Measurements from ENCODE around the gene GH1.
"Not testable (repeated sequence)": the region's sequence is repeated elsewhere in the genome, so short reads cannot be mapped to it uniquely, and the experiment has no call there.

GH1 gene

DNA sequence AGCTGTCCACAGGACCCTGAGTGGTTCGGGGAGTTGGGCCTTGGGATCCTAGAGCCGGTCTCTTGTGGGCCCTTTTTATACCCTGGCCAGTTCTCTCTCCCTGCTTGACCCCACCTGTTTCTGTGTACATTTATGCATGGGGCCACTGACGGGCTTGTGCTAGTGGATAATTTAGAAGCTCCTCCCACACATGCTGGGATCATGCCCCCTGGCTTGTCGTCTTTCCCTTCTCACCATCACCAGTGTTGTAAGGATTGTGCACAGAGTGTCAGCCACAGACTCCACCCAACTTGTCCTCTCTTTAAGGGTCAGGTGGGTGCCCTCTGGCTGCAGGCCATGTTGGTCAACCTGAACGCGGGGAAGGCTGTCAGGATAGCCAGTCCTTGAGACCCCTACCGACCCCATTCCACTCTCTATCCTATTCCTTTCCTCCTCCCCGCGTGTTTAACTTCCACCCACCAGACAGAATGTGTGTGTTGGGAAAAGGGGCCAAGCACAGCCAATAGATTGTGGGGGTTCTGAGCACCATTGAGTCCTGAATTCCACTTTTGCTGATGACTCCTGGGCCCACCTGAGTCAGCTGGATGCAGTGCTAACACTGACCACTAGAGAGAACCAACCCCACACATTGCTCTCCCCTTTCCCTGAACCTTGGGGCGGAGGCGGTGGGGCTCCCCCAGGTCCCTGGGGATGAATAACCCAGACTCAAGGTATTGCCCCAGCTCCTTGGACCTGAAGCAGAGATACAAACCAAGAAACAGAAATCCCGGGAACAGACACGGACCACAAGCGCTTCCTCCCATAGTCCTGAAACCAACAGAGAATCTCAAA, 21.9 kb downstream of the GH1 start, which contains the start of gene CSH1:
Gene CSH1, minus strand, starts transcription at position 51 of the 831 bp plus-strand sequence. CDS start 63 bp downstream, outside the sequence.
- not testable (repeated sequence) for DNase-seq (ENCODE audit: low read depth)

DNA sequence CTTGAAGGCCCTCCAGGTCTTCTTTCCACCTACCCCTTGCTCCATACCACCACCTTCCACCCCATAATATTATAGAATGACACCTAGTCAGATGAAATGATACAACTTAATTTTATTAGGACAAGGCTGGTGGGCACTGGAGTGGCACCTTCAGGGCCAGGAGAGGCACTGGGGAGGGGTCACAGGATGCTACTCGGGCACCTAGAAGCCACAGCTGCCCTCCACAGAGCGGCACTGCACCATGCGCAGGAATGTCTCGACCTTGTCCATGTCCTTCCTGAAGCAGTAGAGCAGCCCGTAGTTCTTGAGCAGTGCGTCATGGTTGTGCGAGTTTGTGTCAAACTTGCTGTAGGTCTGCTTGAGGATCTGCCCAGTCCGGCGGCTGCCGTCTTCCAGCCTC, 23.8 kb downstream of the GH1 start:
- not testable (repeated sequence) for DNase-seq (ENCODE audit: low read depth)

DNA sequence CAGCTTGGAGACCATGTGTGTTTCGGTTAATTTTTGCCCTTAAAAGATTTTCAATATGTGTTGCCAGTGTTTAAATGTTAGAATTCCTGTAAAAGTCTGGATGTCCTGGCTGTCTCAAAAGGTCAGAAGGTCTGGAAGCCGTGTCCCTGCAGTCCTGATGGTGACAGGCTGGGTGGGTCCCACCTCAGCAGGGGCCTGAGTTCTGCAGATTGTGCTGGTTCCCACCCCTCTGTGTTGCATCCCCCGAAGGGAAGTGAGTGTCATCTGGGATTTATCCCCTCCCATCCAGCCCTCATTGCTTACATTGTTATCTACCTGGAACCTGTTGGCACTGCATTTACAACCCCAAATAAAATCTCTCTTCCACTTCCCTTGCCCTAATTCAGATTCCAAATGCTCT, 24.6 kb downstream of the GH1 start:
- DNase-seq (ENCODE audit: low read depth): not testable (repeated sequence)

DNA sequence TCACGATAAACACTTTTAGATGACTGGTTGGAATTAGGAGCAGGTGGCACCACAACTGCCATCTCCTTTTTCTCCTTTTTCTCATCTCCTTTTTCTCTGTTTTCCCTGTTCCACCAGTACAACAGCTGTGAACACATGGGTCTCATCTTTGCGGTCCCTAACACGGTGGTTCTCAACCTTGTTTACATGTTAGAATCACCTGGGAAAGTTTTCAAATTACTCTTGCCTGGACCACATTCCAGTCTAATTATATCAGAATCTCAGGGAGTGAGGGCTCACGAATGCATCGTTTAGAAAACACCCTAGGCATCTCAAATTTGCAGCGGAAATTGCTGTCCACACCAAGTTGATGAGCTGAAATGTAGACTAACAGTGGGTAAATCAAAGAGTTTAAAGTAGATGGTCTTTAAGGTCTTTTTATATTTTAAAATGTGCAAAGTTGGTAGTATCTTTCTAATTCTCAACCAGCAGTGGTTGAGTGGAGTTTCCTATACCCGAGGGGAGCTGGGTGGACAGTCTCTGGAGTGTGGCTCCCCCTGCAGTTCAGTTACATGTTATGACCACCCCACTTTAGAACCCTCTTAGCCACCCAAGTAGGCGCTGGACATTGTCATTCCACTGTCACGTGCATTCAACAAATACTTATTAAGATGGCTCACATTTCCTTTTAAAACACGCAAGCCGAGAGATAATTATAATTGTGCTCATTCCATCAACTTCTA, 26.2 kb downstream of the GH1 start:
- DNase-seq (ENCODE audit: low read depth): not testable (repeated sequence)

DNA sequence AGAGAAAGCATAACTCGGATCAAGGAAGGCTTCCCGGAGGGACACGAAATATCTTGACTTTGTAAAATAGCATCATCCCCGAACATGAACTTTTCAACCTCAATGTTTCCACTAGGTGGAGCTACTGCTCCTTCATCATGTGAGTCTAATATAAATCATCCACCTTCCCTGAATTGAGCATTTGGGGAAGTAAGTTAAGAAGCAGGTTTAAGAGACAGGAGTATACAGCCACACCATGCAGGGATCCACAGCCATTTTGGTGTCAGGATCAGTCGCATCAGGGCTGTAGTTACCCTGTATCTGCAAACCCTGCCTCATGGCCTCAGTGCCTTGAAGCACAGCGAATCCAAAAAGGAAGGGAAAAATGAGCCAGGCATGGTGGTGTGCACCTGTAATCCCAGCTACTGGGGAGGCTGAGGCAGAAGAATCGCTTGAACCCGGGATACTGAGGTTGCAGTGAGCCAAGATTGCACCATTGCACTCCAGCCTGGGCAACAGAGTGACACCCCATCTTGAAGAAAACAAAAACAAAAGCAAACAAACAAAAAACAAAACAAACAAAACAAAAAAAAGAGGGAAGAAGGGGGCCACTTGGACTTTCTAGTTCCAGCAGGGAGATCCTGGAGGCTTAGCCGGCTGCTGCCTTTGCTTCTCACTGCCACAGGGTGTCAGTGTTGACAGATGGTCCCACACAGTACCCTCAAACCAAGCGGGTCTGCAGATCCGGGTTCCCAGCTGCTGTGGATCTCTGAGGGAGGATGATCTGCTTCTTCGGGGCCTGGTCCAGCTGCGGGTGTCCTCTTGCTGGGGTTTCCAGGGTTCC, 29.4 kb downstream of the GH1 start:
- not testable (repeated sequence) for DNase-seq (ENCODE audit: low read depth)

DNA sequence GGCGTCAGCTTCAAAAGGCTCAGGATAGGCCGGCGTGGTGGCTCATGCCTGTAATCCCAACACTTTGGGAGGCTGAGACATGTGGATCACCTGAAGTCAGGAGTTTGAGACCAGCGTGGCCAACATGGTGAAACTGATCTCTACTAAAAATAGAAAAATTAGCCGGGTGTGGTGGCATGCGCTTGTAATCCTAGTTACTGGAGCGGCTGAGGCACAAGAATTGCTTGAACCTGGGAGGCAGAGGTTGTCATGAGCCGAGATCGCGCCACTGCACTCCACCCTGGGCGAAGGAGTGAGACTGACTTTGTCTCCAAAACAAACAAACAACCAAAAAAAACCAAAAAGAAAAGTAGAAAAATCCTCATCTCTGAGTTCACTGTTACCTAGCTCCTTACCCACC, 33.5 kb downstream of the GH1 start:
- DNase-seq (ENCODE audit: low read depth): not testable (repeated sequence)

DNA sequence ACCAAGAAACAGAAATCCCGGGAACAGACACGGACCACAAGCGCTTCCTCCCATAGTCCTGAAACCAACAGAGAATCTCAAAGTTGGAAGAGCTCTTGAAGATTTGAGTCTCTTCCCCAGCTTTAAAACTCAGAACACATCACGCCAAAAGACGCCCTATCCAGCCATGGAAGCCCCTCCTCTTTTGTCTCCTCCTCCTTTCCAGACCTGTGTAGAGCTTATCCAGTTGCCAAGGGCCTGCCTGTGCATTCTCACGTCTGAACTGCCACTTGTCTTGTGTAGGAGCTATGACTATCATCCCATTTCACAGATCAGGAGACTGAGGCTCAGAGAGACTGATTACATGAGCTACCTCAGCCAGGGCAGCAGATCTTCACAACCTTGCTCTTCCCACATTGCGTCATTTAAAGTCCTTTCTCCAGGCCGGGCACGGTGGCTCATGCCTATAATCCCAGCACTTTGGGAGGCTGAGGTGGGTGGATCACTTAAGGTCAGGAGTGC, 36.0 kb downstream of the GH1 start:
- DNase-seq (ENCODE audit: low read depth): not testable (repeated sequence)

DNA sequence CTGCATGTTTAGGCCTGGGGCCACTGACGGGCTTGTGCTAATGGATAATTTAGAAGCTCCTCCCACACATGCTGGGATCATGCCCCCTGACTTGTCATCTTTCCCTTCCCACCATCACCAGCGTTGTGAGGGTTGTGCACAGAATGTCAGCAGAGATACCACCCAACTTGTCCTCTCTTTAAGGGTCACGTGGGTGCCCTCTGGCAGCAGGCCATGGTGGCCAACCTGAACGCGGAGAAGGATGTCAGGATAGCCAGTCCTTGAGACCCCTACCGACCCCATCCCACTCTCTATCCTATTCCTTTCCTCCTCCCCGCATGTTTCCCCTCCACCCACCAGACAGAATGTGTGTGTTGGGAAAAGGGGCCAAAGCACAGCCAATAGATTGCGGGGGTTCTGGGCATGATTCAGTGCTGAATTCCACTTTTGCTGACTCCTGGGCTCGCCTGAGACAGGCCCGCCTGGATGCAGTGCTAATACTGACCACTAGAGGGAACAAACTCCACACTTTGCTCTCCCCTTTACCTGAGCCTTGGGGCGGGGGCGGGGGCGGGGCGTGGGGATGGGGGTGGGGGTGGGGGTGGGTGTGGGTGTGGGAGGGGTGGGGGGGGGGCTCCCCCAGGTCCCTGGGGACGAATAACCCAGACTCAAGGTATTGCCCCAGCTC, 36.6 kb downstream of the GH1 start, which contains the start of gene GH2:
Gene GH2, minus strand, starts transcription at position 10 of the 667 bp plus-strand sequence. CDS start 143 bp downstream, outside the sequence.
- DNase-seq (ENCODE audit: low read depth): peak; percentile 29

DNA sequence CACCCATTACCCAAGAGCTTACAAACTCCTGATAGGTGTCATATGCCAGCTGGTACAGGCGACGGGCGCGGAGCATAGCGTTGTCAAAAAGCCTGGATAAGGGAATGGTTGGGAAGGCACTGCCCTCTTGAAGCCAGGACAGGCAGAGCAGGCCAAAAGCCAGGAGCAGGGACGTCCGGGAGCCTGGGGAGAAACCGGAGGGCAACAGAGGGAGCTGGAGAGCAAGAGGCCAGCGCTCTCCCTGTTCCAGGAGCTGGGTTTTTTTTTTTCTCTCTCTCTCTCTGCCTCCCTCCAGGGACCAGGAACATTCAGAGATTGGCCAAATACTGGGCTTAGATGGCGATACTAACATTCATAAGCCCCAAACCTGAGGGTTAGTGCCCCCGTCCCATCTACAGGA, 37.3 kb downstream of the GH1 start:
- not testable (repeated sequence) for DNase-seq (ENCODE audit: low read depth)

DNA sequence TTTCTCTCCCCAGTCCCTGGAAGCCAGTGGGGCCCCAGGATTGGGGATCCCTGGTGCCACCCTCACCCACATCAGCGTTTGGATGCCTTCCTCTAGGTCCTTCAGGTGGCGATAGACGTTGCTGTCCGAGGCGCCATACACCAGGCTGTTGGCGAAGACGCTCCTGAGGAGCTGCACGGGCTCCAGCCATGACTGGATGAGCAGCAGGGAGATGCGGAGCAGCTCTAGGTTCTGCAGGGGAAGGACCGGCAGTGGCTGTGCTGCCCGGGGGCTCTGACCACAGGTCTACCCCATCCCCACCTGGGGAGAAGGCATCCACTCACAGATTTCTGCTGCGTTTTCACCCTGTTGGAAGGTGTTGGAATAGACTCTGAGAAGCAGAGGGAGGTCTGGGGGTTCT, 37.9 kb downstream of the GH1 start:
- DNase-seq (ENCODE audit: low read depth): no peak

DNA sequence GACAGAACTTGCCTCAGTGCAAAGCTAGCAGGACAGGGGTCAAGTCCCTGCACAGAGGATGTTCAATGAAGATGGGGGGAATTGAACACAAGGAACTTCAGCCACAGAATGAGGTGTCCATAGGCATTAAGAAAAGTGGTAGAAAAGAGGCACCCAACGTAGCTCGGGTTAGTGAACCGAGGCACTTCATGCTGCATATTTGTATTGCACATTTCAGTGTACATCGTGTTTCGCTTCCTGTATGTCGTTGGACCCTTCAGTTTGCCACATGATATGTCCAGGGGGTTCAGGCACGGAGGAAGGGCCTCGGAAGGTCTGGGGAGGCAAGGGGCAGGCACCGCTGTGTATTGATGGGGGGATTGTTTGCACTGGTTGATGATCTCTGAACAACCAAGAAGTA, 40.2 kb downstream of the GH1 start:
- not testable (repeated sequence) for DNase-seq (ENCODE audit: low read depth)

DNA sequence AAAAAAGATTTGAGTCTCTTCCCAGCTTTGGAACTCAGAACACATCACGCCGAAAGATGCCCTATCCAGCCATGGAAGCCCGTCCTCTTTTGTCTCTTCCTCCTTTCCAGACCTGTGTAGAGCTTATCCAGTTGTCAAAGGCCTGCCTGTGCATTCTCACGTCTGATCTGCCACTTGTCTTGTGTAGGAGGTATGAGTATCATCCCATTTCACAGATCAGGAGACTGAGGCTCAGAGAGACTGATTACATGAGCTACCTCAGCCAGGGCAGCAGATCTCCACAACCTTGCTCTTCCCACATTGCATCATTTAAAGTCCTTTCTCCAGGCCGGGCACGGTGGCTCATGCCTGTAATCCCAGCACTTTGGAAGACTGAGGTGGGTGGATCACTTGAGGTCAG, 43.9 kb downstream of the GH1 start:
- DNase-seq (ENCODE audit: low read depth): not testable (repeated sequence)

DNA sequence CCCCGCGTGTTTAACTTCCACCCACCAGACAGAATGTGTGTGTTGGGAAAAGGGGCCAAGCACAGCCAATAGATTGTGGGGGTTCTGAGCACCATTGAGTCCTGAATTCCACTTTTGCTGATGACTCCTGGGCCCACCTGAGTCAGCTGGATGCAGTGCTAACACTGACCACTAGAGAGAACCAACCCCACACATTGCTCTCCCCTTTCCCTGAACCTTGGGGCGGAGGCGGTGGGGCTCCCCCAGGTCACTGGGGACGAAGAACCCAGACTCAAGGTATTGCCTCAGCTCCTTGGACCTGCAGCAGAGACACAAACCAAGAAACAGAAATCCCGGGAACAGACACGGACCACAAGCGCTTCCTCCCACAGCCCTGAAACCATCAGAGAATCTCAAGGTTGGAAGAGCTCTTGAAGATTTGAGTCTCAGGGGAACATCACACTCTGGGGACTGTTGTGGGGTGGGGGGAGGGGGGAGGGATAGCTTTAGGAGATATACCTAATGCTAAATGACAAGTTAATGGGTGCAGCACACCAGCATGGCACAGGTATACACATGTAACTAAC, 44.5 kb downstream of the GH1 start:
- not testable (repeated sequence) for DNase-seq (ENCODE audit: low read depth)

DNA sequence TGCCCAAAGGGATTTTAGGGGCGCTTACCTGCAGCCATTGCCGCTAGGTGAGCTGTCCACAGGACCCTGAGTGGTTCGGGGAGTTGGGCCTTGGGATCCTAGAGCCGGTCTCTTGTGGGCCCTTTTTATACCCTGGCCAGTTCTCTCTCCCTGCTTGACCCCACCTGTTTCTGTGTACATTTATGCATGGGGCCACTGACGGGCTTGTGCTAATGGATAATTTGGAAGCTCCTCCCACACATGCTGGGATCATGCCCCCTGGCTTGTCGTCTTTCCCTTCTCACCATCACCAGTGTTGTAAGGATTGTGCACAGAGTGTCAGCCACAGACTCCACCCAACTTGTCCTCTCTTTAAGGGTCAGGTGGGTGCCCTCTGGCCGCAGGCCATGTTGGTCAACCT, 45.1 kb downstream of the GH1 start, which contains the start of gene CSH2:
Gene CSH2, minus strand, starts transcription at position 101 of the 400 bp plus-strand sequence. Its CDS starts 63 bp downstream, at position 38.
- DNase-seq (ENCODE audit: low read depth): not testable (repeated sequence)

DNA sequence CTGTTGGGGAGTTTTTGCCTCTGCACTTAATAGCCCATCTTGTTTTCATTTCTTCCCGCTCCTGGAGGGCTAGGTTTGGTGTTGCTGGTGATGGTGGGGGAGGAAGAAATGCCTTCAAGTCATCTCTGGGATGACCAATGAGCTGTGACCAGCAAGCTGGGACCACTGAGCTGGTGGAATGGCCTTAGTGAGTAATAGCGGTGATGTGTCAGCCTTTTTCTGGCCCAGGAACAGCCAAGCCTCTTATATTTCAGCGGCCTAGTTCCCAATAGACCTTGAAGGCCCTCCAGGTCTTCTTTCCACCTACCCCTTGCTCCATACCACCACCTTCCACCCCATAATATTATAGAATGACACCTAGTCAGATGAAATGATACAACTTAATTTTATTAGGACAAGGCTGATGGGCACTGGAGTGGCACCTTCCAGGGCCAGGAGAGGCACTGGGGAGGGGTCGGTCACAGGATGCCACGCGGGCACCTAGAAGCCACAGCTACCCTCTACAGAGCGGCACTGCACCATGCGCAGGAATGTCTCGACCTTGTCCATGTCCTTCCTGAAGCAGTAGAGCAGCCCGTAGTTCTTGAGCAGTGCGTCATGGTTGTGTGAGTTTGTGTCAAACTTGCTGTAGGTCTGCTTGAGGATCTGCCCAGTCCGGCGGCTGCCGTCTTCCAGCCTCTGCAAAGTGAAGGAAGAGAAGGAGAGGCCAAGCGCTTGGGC, 46.8 kb downstream of the GH1 start:
- not testable (repeated sequence) for DNase-seq (ENCODE audit: low read depth)

DNA sequence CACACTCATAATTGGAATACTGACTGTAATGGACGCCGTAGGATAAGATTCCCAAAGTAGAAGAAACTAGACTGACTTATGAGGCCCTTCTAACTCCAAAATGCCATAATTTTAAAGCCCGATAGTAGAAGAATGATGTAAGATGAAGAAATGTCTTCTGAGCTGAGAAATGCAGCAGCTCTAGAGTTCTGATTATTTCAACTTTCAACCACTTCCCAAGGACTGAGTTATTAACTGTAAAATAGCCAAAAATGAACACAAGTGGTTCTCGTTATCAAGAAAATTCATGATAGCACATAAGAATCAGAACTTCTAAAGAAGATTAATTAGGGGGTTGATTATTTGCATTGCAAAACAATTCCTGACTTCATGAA, 48.4 kb downstream of the GH1 start:
- not testable (repeated sequence) for DNase-seq (ENCODE audit: low read depth)

DNA sequence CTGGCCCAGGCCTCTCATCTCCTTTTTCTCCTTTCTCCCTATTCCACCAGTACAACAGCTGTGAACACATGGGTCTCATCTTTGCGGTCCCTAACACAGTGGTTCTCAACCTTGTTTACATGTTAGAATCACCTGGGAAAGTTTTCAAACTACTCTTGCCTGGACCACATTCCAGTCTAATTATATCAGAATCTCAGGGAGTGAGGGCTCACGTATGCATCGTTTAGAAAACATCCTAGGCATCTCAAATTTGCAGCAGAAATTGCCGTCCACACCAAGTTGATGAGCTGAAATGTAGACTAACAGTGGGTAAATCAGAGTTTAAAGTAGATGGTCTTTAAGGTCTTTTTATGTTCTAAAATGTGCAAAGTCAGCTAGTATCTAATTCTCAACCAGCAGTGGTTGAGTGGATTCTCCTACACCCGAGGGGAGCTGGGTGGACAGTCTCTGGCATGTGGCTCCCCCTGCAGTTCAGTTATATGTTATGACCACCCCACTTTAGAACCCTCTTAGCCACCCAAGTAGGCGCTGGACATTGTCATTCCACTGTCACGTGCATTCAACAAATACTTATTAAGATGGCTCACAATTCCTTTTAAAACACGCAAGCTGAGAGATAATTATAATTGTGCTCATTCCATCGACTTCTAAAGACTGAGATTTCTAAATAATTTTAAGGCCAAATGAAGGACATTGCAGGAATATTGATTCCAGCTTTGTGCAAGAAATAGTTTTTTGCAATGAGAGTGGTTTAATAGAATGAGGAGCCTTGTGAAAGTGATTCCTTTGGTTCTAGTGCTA, 48.9 kb downstream of the GH1 start:
- not testable (repeated sequence) for DNase-seq (ENCODE audit: low read depth)
